HG03159 (cell line): ENCODE measurements around the gene RAB9A.

Source experiments
- ATAC-seq: cut with Tn5 transposase; IDR thresholded peaks from one replicate; pipeline ENCODE4 v1.9.1; 2021; ENCODE audit warnings: mild to moderate bottlenecking, moderate library complexity; ENCODE audit not compliant: unreplicated experiment

RAB9A gene

DNA sequence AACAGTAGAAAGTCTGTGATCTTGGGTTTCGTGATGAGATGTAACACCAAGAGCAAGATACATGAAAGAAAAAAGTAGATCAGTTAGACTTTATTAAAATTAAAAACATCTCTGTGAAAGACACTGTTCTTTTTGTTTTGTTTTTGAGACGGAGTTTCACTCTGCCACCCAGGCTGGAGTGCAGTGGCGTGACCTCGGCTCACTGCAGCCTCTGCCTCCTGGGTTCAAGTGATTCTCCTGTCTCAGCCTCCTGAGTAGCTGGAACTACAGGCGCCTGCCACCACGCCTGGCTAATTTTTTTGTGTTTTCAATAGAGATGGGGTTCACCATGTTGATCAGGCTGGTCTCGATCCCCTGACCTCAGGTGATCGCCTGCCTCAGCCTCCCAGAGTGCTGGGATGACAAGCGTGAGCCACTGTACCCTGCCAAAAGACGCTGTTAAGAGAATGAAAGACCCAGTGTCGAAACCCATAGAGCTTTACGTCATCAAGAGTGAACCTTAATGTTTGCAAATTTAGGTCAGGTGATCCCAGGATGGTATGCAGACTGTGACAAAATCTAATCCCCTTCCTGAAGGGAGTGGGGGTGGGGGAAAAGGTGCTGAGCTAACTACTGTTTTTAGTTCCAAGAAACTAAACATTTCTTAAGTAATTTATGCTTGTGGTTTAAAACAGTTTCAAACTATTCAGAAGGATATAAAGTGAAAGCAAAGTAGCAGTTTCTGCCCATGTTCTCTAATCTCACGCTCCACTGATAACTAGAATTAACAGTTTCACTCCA, 53.7 kb downstream of the RAB9A start:
- ATAC-seq, result peak; percentile 82

DNA sequence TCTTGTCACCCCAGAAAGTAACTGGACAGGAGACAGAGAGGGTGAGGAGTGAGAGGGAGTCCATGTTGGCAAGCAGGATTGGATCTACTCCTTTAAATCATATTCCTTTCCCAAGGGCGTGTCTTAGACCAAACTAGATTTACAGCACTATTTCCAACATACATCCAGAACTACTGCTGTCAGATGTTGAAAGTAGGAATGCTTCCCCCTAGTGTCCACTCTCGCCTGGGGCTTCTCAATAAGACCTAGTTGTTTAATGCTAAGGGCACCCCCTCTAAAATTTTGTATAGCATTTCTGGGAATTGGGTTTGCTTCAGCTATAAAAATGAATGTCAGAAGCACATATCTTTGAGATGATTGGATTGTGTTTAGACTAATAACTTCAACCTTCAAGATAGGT, 58.9 kb downstream of the RAB9A start:
- ATAC-seq, result no peak

DNA sequence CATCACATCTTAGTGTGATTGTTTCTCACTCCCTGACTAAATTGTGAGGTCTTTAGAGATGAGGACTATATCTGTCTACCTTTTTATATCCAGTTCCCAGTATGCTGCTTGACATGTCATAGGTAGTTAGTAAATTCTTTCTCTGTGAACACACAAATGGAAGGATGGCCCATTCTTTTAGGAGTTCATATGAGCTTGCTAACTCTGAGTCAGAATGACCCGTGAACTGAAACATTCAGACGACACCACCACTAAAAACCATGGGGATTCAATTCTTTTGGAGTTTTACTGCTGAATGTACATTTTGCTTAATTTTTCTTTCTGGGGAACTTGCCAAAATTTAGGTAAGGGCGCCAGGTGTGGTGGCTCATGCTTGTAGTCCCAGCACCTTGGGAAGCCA, 59.6 kb downstream of the RAB9A start:
- no peak for ATAC-seq

DNA sequence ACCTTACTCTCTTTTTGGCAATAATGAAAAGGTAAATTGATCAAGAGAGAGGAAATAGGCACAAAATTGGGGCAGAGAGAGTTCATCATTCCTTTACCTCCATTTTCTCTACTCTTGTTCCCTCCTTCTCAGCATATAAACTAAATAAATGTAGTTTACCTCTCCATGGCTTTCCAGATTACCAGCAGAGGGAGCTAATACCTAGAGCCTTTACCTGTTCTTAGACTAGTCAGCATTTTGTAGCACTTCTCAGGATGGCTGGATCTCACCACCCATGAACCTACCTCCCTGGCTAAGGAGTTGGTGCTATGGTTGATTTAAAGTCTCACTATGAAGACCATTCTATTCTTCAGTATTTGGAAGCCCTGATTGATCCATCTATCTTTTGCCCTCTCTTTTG, 61.3 kb downstream of the RAB9A start:
- ATAC-seq, result no peak

DNA sequence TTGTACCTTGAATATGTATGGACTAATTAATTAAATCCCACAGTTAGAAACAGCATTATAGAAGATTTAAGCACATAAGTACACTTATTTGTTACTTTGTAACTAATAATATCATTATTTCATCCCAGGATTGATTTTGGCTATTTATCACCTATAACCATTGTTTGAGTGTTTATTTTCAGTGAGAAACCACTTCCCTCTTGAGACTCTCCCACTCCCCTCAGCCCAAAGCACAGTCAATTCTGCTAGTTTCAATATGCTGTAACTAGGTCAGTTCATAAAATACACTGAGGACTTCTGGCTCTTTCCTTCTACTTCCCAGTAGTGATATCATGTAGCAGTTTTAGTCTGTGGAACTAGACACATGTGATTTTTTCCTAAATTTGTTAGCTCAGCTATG, 61.9 kb downstream of the RAB9A start:
- no peak for ATAC-seq

DNA sequence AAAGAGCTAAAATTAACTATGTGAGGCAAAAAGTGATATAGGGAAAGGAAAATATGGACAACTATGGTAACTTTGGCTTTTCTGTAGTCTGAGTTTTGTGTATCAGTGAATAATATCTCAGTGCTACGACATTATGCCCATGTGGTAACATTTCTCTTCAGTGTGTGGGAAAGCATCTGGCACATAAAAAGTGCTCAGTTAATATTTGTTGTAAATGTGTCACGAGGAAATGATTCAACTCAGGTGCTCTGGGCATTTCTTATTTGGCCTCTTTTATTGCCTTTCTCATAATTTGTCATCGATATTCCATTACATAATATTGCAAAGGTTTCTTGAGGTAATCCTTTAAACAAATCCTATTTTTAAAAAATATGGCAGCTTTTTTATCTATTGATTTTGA, 63.2 kb downstream of the RAB9A start:
- no peak for ATAC-seq

DNA sequence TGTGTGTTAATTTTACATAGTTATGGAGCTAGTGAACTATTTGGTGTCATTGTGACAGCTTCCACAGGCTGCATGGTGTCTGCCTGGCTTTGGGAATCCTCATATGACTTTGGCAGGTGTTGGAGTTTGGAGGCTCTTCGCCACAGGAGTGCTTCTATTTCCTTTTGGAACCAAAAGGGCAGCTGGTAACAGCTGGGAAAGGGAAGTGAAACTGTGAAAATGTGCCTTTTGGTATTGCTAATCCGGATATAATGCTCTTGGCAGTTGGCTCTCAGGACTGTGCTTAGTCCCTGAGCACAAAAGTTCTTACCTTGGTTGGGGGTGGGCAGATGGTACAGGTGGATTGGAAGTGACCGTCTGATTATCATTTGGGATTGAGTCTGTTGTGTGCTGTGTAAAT, 63.7 kb downstream of the RAB9A start:
- ATAC-seq, result peak; percentile 67

DNA sequence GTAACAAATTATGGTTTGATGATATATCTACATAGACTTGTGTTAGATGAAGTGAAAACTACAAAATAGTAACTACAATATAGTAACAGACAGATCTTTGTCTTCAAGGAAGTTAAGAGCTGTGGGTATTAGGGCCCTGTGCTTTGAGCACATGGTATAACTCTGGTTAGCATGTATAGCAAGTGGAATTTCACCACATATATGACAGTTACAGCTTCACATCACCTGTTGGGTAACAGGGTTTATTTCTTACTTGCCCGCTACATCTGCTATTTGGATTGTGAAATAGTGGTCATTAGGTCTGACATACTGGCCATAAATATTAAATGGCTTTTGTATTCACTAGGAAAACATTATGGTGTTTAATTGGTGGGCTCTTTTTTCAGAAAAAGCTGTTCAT, 65.8 kb downstream of the RAB9A start:
- no peak for ATAC-seq

DNA sequence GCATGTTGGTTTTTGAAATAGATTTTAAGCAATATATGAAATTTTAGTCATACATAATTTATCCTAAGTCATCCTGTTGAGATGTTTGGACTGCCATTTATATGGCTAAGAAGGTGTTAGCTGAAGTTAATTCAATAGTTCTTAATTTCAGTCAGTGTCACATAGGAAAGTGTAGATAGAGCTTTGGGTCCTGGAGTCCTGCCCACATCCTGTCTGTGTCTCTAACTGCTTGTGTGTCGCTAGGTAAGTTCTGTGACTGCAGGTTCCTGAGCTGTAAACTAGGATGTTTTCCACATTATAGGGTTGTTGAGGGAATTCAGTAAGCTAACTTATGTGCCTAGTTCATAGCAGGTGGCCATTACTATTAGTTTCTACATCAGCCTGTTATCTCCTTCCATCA, 66.3 kb downstream of the RAB9A start:
- ATAC-seq, result no peak

DNA sequence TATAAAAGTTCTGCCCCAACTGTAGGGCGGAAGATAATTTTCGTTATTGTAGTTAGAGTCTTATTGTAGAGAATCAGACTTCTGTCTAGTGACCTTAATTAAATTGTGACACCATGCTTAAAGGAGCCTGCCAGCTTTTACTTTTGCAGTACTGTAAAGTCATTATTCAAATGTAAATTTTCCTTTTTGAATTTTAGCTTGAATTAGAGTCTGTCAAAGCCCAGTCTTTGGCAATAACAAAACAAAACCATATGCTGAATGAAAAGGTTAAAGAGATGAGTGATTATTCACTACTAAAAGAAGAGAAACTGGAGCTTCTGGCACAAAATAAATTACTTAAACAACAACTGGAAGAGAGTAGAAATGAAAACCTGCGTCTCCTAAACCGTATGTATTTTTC, 67.5 kb downstream of the RAB9A start:
- no peak for ATAC-seq

DNA sequence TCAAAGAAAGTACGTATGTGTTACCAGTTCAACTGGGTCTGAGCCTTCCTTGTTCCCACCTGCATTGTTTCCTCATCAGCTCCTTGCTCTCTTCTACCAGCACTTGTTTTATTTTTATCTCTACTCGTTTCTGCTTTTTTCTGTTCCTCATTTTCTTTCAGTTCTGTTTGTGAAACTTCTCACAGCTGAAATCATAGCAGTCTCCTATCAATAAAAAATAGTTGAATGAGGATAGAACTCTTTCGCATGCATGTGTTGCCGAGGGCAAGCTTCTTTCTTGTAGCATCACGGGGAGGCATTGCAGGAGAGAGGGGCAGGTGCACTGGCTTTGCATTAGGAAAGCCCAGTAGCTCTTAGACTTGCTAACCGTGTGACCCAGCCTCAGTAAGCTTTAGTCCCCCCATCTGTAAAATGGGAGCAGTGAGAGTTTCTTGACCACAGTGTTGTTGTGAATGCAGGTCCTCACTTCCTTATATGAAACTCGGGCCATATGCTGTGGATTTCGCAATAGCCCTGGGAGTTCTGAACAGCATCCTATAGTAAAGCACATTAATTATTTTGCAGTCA, 70.3 kb downstream of the RAB9A start:
- peak; percentile 64 for ATAC-seq
